H7 (cell line): ENCODE data around the gene WNT9A. TPM values are rescaled to one million over a fixed set of nuclear protein-coding genes. Genes with fewer than 3 reads are reported as not detected.

Source experiments
- DNase-seq: peaks from one replicate; pipeline ENCODE4 v3.0.0; 2012
- H3K27me3 ChIP-seq: 2 replicates; pipeline ENCODE4 v1.6.0; 2011; ENCODE audit warnings: mild to moderate bottlenecking, low read length; ENCODE audit not compliant: control insufficient read depth, insufficient read depth
- H3K36me3 ChIP-seq: replicated peaks from 2 replicates; pipeline ENCODE4 v1.5.1; 2011; ENCODE audit warnings: low read length; ENCODE audit not compliant: control insufficient read depth, insufficient read depth
- H3K4me3 ChIP-seq: 2 replicates; pipeline ENCODE4 v1.5.1; 2011; ENCODE audit warnings: low read depth, mild to moderate bottlenecking, control low read depth, low read length, moderate library complexity; ENCODE audit not compliant: insufficient read depth
- total RNA-seq: library from RNA; depleted of rRNA; stranded (reverse); fragments of >200 nt; shearing (Covaris generic); gene quantifications from 2 replicates; pipeline ENCODE4 v1.2.3, GENCODE V29; 2014

The WNT9A gene
- total RNA-seq, 1 experiment from 2014 or later: 3.2 TPM

DNA sequence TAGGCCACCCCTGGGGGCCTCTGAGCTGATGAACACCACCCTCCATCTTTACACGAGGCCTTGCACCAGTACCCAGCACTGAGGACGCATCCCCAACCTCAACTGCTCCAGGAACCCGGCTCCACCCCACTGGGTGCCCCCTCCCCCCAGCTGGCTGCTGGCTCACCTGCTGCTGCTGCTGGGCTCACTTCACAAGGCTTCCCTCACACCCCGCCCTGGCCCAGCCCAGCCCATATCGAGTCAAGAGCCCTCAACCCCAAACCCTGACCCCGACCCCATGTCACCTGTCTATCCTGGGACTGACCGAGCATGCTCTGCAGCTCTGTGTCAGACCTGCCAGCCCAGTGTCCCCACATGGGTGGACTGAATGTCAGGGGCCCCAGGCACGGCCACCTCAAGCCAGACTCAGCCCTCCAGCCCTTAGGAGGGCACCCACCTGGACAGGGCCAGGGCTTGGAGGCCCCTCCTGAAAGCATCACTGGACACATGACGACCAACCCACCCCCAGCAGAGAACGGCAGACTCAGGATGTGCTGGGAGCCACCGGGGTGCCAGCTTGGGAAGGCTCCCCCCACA lies 21.4 kb downstream of the WNT9A start:
- H3K27me3 ChIP-seq: no peaks in the 10 kb centered on the region
- H3K36me3 ChIP-seq: no peaks in the 10 kb centered on the region
- no peak overlapping the region for H3K4me3 ChIP-seq
- DNase-seq: peak; percentile 59

DNA sequence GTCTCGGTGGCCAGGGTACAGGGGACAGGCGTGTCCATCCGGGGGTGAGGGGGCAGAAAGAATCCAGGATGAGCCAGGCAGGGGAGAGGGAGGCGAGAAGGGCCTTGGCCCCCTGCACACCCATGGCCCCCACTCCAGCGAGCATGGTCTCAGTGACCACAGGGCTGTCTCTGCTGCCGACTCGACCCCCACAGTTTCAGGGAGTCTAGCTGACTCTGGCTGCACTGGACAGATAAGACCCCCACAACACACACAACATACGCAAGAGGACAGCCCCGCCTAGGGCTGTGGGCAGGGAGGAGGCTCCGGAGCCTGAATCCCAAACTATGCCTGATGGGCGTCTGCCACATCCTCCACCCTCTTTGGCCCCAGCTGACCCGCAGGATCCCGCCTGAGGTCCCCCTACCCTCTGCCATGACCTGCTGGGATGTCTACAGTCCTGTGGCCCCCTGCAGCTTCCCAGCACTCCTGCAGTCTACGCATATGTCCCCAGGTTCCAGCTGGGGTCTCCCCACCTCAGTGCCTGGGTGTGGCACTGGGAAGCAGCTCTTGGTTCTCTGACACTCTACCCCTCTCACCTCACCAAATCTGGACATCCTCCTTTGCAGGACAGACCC lies 22.0 kb downstream of the WNT9A start:
- no peak overlapping the region for H3K4me3 ChIP-seq
- no peaks in the 10 kb centered on the region for H3K36me3 ChIP-seq
- no peaks in the 10 kb centered on the region for H3K27me3 ChIP-seq
- peak; percentile 52 for DNase-seq

DNA sequence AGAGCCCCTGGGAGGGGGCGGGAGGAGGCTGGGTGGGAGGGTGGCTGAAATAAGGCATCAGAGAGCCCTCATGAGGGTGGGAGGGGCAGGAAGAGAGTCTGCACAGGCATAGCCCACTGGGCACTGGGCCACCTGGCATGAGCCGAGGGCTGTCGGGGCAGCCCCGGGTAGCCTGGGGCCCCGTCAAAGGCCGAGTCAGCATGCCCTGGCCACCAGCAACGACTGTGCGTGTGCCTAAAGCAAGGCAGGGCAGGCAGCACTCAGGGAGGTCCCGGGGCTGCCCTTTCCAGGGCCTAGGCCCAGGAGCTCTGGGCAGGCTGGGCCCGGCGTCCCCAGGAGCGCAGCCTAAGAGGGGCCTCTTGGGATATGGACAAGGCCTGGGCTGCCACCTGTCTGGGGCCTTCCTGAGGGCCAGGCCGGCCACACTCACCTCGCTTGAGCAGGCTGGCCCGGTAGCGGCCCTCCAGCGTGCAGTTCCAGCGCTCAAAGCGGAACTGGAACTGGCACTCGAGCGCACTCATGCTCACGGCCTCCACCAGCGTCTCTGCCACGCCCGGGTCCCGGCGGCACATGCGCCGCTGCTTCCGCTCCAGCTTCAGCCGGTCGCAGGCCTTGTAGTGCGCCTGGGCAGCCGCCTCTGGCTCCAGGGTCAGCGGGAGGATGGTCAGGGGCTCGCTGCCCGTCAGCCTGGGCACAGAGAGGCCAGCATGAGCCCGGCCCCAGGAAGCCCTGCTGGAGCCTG lies 22.7 kb downstream of the WNT9A start:
- H3K36me3 ChIP-seq: no peaks in the 10 kb centered on the region
- DNase-seq: peak; percentile 51
- no peaks in the 10 kb centered on the region for H3K27me3 ChIP-seq
- no peak overlapping the region for H3K4me3 ChIP-seq

DNA sequence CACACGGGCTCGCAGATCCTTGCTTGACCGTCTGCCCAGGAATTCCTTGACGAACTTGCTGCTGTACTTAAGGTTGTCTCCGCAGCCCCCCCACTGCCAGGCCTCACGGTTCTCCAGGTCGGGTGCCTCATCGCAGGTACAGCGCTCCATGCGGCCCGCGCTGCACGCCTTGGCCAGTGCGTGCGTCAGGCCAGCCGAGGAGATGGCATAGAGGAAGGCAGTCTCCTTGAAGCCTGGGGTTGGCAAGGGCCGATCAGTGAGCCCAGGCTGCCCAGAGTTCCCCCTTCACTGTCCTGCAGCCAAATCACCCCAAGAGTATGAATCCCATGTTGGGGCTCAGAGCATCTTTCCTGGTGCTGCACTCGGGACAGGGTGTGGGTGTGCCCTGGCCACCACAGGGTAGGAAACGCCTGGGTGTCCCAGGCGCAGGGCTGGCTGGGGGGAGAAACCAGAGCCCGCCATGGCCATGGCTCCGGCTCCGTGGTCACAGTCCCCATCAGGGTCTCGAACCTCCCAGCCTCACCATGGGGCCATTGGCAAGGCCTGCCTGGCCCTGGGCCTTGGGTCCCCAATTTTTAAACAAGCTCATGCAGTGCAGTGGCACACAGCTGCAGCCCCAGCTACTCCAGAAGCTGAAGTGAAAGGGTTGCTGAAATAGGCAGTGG lies 23.4 kb downstream of the WNT9A start:
- no peaks in the 10 kb centered on the region for H3K36me3 ChIP-seq
- H3K27me3 ChIP-seq: no peaks in the 10 kb centered on the region
- peak; percentile 46 for DNase-seq
- no peak overlapping the region for H3K4me3 ChIP-seq

DNA sequence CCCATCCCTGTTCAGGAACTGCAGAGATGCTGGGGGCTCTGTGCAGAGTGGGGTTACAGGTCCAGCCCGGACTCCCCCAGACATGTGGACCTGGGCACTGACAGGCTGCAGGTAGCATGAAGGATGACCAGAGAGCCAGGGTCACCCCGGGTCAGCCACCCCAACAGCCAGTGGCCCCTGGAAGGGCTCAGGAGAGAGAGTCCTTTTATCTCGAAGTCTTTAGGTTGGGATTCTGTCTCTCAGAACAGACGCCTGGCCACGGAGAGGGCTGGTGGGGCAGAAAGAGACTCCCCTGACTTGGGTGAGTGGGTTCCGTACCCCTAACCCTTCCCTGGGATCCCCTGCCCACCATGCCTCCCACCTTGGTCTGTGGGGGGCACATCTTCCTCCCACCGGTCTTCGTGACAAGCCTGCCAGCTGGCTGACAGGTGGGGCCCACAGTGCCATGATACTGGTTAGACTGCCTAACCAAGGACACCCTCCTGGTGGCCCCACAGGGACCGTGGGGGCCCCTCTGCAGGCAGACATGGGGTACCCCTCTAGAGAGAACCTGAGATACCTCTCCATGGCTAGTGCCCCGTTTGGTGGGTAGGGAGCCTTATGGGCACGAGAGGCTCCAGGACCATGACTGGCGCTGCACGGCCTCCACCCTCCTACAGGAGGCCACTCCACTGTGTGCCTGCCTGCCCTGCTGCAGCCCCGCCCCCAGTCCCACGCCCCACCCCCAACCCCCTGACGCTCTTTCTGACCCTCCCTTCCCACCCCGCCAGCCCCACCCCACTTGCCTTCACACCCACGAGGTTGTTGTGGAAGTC lies 24.2 kb downstream of the WNT9A start:
- H3K36me3 ChIP-seq: no peaks in the 10 kb centered on the region
- no peak overlapping the region for H3K4me3 ChIP-seq
- peak; percentile 79 for DNase-seq
- H3K27me3 ChIP-seq: no peaks in the 10 kb centered on the region

DNA sequence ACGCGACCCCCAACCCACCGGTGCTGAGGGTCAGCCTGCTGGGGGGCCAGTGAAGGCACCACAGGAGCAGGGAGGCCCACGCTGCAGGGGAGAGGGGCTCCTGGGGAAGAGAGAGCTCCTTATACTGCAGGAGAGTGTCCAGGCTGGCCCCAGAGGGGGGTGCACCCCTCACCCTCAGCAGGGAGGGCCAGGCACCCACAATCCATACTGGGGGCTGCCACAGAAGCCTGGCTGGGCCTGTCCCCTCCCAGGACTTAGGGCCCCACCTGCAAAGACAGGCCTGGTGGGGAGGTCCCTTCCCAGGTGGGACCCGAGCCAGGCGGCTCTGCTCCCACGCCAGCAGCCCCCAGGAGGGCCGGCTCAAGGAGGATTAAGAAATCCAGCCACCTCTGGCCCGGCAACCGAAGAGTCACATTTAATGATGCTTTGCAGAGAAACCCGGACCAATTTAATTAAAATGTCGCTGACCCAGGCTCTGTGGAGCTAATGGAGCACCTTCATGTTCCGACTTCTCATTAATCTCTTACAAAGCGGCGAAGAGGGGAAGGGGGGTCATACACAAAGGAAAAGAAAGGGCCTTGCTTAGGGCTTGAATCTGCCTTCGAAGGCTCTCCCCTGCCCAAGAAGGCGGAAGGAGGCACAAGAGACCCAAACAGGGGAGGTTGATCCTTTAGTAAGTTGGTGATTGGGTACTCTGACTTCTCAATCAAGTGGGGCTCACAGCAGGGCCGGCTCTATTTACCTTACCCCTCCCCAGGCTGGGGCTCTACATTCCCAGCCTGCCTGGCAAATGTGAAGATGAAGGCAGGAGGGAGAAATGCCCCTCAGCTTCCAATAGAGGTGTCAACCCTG lies 25.0 kb downstream of the WNT9A start:
- no peaks in the 10 kb centered on the region for H3K36me3 ChIP-seq
- peak; percentile 82 for DNase-seq
- H3K27me3 ChIP-seq: no peaks in the 10 kb centered on the region
- H3K4me3 ChIP-seq: no peak overlapping the region

DNA sequence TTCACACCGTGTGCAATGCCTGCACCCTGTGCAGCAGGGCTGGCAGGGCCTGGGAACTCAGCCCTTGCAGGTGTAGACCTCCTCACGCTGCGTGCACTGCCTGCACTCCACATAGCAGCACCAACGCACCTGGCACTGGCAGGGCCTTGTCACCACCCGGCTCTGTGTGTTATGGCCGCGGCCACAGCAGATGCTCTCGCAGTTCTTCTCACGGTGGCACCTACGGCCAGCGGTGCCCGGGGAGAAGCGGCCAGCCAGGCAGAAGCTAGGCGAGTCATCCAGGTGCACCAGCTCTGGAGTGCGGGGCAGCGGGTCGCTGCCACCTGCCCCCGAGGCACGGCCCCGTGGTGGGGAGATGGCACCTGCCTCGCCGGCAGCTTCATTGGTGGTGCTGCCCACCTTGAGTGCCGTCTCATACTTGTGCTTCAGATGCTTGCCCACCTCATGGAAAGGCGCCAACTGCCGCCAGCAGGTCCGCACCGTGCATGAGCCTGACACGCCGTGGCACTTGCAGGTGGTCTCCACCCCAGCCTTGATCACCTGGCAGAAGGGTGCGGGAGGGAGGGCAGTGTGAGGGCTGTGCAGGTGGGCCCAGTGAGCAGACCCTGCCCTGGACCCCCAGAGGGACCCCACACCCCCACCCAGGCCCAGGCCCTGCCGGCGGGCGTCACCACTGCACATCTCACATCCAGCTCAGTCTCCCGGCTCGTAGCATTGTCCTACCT lies 26.1 kb downstream of the WNT9A start:
- DNase-seq: peak; percentile 46
- no peak overlapping the region for H3K4me3 ChIP-seq
- H3K36me3 ChIP-seq: no peaks in the 10 kb centered on the region
- H3K27me3 ChIP-seq: no peaks in the 10 kb centered on the region

DNA sequence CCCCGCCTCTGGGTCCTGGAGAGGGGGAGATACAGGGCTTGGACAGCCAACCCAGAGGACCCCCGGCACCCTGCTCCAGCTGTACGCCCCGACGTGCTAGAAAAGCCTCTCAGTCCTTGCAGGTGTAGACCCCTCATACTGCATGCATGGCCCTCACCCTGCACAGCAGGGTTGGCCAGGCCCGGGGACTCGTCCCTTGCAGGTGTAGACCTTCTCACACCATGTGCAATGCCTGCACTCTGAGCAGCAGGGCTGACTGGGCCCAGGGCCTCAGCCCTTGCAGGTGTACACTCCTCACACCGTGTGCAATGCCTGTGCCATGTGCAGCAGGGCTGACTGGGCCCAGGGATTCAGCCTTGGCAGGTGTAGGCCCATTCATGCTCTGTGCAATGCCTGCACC lies 26.8 kb downstream of the WNT9A start:
- Histone ChIP-seq H3K4me3 (no peak overlapping the region), H3K36me3 (no peaks in the 10 kb centered on the region), H3K27me3 (no peaks in the 10 kb centered on the region)
- no peak for DNase-seq

DNA sequence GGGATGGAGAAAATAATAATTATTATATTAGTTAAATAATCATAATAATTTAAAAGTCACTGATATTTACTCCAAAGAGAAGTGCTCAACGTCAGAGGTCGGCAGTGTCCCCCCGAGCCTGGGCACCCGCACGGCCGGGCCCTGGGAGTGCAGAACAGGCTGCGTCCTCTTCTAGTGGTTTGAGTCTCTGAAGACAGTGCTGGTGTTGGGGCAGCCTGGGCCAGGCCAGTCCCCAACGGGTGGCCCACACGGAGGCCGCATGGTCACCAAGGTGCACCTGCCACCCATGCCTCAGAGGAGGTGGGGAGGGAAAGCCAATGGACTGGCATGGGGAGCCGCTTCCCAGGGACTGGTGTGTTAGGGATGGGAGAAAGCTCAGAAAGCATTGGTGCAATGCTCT lies 27.3 kb downstream of the WNT9A start:
- no peak overlapping the region for H3K4me3 ChIP-seq
- DNase-seq: peak; percentile 50
- no peaks in the 10 kb centered on the region for H3K27me3 ChIP-seq
- no peaks in the 10 kb centered on the region for H3K36me3 ChIP-seq

DNA sequence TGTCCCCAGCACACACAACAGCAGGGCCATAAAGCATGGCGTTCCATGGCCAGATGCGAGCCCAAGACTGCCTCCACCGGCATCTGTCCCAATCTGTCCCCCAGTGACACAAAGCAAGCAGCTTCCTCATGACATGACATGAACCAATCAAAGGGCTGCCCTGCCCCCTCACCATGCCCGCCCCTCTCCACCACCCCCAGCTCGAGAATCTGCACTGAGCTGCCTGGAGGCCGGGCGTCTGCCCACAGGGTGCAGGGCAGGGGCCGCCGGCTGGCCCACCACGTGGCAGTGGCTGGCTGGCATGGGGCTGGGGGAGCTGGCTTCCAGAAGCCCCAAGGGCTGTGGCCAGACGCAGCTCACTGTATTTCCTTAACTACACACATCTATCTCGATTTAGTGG lies 27.8 kb downstream of the WNT9A start:
- peak; percentile 89 for DNase-seq
- H3K4me3 ChIP-seq: no peak overlapping the region
- no peaks in the 10 kb centered on the region for H3K27me3 ChIP-seq
- H3K36me3 ChIP-seq: no peaks in the 10 kb centered on the region

DNA sequence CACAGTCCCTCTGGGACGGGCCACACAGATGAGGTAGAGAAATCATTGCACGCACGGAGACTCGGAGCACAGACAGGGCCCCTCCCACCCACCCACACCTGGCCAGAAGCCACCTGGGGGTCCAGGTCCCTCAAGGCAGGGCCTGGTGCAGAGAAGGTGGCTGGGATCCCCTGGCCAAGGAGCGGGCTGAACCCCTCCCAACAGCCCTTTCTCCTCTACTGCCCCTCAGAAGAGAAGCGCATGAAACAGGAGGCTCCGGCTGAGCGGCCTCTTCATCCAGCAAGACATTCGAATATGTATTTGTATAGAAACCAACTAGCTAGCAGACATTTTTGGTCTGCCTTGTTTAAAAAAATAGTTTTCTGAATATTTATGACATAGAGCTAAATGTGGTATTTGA lies 29.0 kb downstream of the WNT9A start:
- peak; percentile 54 for DNase-seq
- H3K36me3 ChIP-seq: no peaks in the 10 kb centered on the region
- no peaks in the 10 kb centered on the region for H3K27me3 ChIP-seq
- no peak overlapping the region for H3K4me3 ChIP-seq

DNA sequence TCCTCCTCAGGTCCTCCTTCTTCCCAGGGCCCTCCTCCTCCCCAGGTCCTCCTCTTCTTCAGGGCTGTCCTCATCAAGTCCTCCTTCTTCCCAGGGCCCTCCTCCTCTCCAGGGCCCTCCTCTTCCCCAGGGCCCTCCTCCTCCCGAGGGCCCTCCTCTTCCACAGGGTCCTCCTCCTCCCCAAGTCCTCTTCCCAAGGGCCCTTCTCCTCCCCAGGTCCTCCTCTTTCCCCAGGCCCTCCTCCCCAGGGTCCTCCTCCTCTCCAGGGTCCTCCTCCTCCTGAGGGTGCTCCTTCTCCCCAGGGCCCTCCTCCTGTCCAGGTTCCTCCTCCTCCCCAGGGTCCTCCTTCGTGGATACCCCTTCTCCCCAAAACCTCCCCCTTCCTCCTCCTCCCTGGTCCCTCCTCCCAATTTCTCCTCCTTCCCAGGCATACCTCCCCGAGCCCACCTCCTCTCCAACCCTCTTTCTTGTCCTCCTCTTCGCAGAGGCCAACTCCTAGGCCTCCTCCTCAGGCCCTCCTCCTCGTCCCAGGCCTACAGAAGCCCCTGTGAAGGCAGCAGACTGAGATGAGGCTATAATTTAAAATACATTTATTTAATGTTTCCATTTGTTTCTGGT lies 29.5 kb downstream of the WNT9A start:
- Histone ChIP-seq H3K36me3 (no peaks in the 10 kb centered on the region), H3K27me3 (no peaks in the 10 kb centered on the region), H3K4me3 (no peak overlapping the region)

More for the DNA sequence above, 29.5 kb downstream of the WNT9A start:
- no peak for DNase-seq
